Ectodermal cell (in vitro differentiated cells): ENCODE results near the gene CCSER1.

ENCODE experiments used
- H3K27ac ChIP-seq: 2 replicates; pipeline ENCODE4 v1.7.0; 2013; ENCODE audit warnings: mild to moderate bottlenecking, low read depth, low read length; ENCODE audit not compliant: insufficient read depth, poor library complexity, severe bottlenecking
- H3K27me3 ChIP-seq: 2 replicates; pipeline ENCODE4 v1.7.0; 2013; ENCODE audit warnings: mild to moderate bottlenecking, low read length; ENCODE audit not compliant: insufficient read depth, control insufficient read depth, poor library complexity, severe bottlenecking
- H3K36me3 ChIP-seq: one replicate; pipeline ENCODE4 v1.7.0; 2013; ENCODE audit warnings: low read length; ENCODE audit not compliant: control insufficient read depth, insufficient read depth
- H3K4me1 ChIP-seq: one replicate; pipeline ENCODE4 v1.7.0; 2013; ENCODE audit warnings: low read length; ENCODE audit not compliant: control insufficient read depth, insufficient read depth
- H3K4me3 ChIP-seq: 2 replicates; pipeline ENCODE4 v1.7.0; 2013; ENCODE audit warnings: low read depth, low read length, control low read depth; ENCODE audit not compliant: insufficient read depth
- H3K9me3 ChIP-seq: 2 replicates; pipeline ENCODE4 v1.7.0; 2013; ENCODE audit warnings: mild to moderate bottlenecking, low read length, moderate library complexity; ENCODE audit not compliant: control insufficient read depth
- WGBS, 2 experiments: methylation state at CpG; one replicate each; pipeline ENCODE4 v1.1.7; 2013; ENCODE audit warnings: missing lambda C conversion rate in 2 of 2; 5-methylcytosine and 5-hydroxymethylcytosine counted together

The CCSER1 gene

GRCh38 chr4:91057871-91058270, 930.7 kb downstream of the CCSER1 start:
- Histone ChIP-seq H3K27me3 (no peaks in the 10 kb centered on the region), H3K4me1 (no peaks in the 10 kb centered on the region), H3K4me3 (no peak overlapping the region), H3K36me3 (no peaks in the 10 kb centered on the region), H3K9me3 (no peaks in the 10 kb centered on the region), H3K27ac (no peak overlapping the region)

DNA sequence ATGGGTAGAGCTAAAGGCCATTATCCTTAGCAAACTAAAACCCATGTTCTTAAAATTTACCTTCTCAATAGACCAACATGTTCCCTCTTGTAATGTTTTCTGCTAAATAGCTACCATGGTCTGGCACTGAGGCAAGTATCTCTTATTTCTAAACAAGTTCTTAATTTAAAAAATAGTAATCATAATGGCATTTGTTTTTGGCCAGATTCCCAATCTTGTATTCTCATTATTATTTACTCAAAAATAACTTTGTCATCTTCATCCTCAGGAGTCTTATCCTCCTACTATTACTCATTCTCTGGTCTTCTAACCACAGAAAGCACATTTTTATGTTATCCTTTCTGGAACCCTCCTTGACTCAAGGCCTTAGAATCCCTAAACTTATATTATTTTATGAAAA, 931.2 kb downstream of the CCSER1 start:
- Histone ChIP-seq H3K4me1 (no peaks in the 10 kb centered on the region), H3K4me3 (no peak overlapping the region), H3K9me3 (no peaks in the 10 kb centered on the region), H3K27me3 (no peaks in the 10 kb centered on the region), H3K27ac (no peak overlapping the region), H3K36me3 (no peaks in the 10 kb centered on the region)

- H3K36me3 ChIP-seq = no peaks in the 10 kb centered on the region
- H3K4me1 ChIP-seq = peaks cover 13% of the 10 kb centered on the region
- 23 to 26% methylated on average over 1 to 2 of the region's 2 CpGs for WGBS, 2 experiments
- no peaks in the 10 kb centered on the region for H3K9me3 ChIP-seq
- H3K27me3 ChIP-seq = no peaks in the 10 kb centered on the region
- H3K27ac ChIP-seq = peak overlapping the region; percentile 79
- no peak overlapping the region for H3K4me3 ChIP-seq
Measured at GRCh38 chr4:91064157-91064853, 937.1 kb downstream of the CCSER1 start.

DNA sequence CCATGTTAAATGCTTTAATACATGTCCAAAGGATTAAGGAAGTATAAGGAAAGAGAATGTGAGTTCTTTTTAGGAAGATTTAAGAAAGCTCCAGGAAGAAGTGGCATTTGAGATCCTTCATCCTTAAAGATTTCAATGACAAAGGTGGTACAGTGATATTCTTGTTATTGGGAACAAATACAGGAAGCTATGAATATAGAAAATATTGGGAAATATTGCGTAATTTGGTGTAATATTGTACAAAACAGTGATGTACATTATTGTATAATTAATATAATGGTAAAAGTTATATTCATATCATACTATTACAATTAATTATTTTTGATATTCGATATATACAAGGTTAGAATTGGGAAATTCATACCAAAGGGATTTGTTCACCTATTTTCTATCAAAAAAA, 937.9 kb downstream of the CCSER1 start:
- H3K4me3 ChIP-seq = no peak overlapping the region
- 86% methylated on average over 1 of the region's 2 CpGs; no CpG with 5 or more reads in 1 of the 2 experiments for WGBS, 2 experiments
- no peaks in the 10 kb centered on the region for H3K9me3 ChIP-seq
- no peak overlapping the region for H3K27ac ChIP-seq
- H3K27me3 ChIP-seq = no peaks in the 10 kb centered on the region
- no peaks in the 10 kb centered on the region for H3K36me3 ChIP-seq
- H3K4me1 ChIP-seq = peaks cover 13% of the 10 kb centered on the region

- no peaks in the 10 kb centered on the region for H3K36me3 ChIP-seq
- H3K27ac ChIP-seq = no peak overlapping the region
- H3K4me3 ChIP-seq = no peak overlapping the region
- H3K27me3 ChIP-seq = no peaks in the 10 kb centered on the region
- H3K9me3 ChIP-seq = no peaks in the 10 kb centered on the region
- WGBS, 2 experiments = 81 to 100% methylated on average over 1 to 3 of the region's 3 CpGs
- H3K4me1 ChIP-seq = no peaks in the 10 kb centered on the region
Measured at GRCh38 chr4:91070736-91071135, 943.5 kb downstream of the CCSER1 start.

- Histone ChIP-seq H3K27ac (no peak overlapping the region), H3K4me3 (no peak overlapping the region)
Measured at GRCh38 chr4:91076147-91076546, 949.0 kb downstream of the CCSER1 start.

DNA sequence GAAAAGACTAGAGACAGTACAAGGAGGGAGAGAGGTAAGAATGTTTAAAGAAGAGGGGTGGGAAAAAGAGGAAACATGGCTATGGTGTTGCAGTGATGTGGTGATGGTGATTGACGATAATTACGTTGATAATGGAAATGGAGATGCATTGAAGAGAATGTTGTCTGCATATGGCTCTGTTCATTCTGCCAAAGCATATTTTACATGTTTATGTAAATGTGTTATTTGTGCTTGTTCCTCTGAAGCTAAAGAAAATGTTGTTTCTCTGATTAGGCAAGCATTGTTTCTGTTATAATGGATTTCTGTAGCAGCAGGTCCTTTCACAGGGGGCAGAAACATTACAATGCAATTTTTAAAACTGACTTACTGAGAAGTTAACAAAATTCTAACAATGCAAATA, 958.8 kb downstream of the CCSER1 start:
- no peaks in the 10 kb centered on the region for H3K27me3 ChIP-seq
- H3K9me3 ChIP-seq = no peaks in the 10 kb centered on the region
- no peak overlapping the region for H3K4me3 ChIP-seq
- H3K27ac ChIP-seq = no peak overlapping the region
- no peaks in the 10 kb centered on the region for H3K36me3 ChIP-seq
- no peaks in the 10 kb centered on the region for H3K4me1 ChIP-seq
- 42 to 49% methylated on average over 2 of the region's 2 CpGs for WGBS, 2 experiments

More at GRCh38 chr4:91076147-91076546, 949.0 kb downstream of the CCSER1 start:
- Histone ChIP-seq H3K9me3 (no peaks in the 10 kb centered on the region), H3K4me1 (no peaks in the 10 kb centered on the region), H3K27me3 (no peaks in the 10 kb centered on the region), H3K36me3 (no peaks in the 10 kb centered on the region)

DNA sequence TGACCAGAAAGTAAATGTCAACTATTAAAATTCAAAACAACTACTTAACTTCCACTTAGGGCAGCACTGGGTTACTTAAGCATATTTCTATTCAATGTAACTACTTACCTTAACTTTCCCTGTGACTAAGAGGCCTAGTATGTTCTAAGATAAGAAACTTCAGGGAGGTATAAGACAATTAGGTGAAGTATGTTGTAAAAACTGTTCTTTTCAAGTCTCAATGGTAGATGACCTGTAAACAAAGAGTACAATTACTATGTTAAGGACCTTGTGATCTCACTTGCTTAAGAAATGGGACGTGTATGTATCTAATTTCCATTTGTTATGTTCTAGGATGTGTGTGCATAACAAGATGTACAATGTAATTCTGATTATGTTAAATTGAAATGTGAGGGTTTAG, 960.5 kb downstream of the CCSER1 start:
- no peaks in the 10 kb centered on the region for H3K4me1 ChIP-seq
- H3K36me3 ChIP-seq = no peaks in the 10 kb centered on the region
- no peaks in the 10 kb centered on the region for H3K9me3 ChIP-seq
- no peak overlapping the region for H3K4me3 ChIP-seq
- no peak overlapping the region for H3K27ac ChIP-seq
- WGBS, 2 experiments = 79 to 95% methylated on average over 1 of the region's 1 CpG
- H3K27me3 ChIP-seq = no peaks in the 10 kb centered on the region

DNA sequence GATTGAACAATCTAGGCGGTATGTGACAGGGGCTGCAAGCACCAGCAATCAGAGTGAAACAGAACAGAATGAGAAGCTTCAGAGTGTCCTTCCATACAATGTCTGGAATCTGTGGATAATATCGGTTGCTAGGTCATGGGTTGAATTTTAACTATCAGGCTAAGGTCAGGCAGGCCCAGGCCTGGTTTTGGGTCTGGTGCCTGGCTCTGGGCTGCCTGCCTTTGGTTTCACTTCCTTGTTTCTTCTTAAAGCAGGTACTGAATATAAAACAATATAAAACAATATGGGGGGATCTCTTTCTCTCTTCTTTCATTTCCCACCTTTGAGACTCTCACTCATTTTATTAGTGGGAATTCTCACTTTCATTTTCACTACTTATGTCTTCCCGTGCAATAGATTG, 962.0 kb downstream of the CCSER1 start:
- H3K27ac ChIP-seq = no peak overlapping the region
- no peaks in the 10 kb centered on the region for H3K27me3 ChIP-seq
- WGBS, 2 experiments = 94% methylated on average over 2 to 3 of the region's 3 CpGs

DNA sequence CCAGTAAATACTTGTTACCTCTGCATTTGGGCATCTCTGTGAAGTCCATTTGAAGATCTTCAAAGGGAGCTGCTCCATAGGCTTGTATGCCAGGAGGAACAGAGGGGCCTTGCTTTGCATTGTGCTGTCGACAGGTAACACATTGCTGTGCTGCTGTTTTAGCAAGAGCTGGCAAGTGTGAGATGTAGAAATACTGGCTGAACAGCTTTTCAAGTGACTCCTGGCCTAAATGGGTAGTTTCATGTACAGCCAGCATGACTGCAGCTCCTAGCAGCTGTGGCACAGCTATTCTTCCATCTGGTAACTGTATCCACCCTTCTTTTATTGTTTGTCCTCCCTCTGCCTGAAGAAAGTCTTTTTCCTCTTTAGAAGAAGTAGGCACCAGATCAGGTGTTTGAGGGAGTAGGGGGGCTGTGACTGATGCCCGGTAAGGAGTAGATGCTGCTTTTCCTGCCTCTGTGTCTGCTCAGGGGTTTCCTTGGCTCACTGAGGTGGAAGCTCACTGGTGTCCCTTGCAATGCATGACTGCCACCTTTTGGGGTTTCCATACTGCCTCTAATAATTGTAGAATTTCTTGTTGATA, 965.3 kb downstream of the CCSER1 start:
- H3K27me3 ChIP-seq = no peaks in the 10 kb centered on the region
- H3K36me3 ChIP-seq = no peaks in the 10 kb centered on the region
- H3K27ac ChIP-seq = no peak overlapping the region
- 82 to 87% methylated on average over 2 of the region's 2 CpGs for WGBS, 2 experiments
- H3K9me3 ChIP-seq = no peaks in the 10 kb centered on the region
- no peak overlapping the region for H3K4me3 ChIP-seq
- no peaks in the 10 kb centered on the region for H3K4me1 ChIP-seq

More for the DNA sequence above, 962.0 kb downstream of the CCSER1 start:
- no peaks in the 10 kb centered on the region for H3K9me3 ChIP-seq
- no peaks in the 10 kb centered on the region for H3K36me3 ChIP-seq
- H3K4me3 ChIP-seq = no peak overlapping the region
- no peaks in the 10 kb centered on the region for H3K4me1 ChIP-seq
